HEK293 (cell line): ENCODE measurements around the gene SLC15A2.
"Not testable (repeated sequence)": the region's sequence is repeated elsewhere in the genome, so short reads cannot be mapped to it uniquely, and the experiment has no call there.

Experiments
- CTCF ChIA-PET: fragments of 350-600 bp; formaldehyde crosslinking; extraction: SDS; loops from one replicate; lab custom pipeline; 2021; ENCODE audit warnings: antibody characterized with exemption; lab: Yijun Ruan, JAX
- POLR2A ChIA-PET: fragments of 300-600 bp; formaldehyde crosslinking; extraction: SDS; loops from one replicate; lab custom pipeline; 2020; ENCODE audit warnings: antibody characterized with exemption, inconsistent platforms; lab: Yijun Ruan, JAX
- H3K27ac ChIP-seq: fragments of 200-500 bp; sonication (Bioruptor generic); 2 replicates; pipeline ENCODE4 v1.5.1; 2014; ENCODE audit warnings: low read depth, low read length, control low read depth, inconsistent platforms; ENCODE audit errors: extremely low read depth
- H3K36me3 ChIP-seq, 2 experiments: fragments of 200-500 bp in 1 of 2; sonication (Bioruptor generic) in 1 of 2; 1 replicate in 1 of 2; 2 replicates in 1 of 2; pipeline ENCODE4 v1.5.1; 2014 to 2017; ENCODE audit warnings: inconsistent platforms in 2 of 2, low read length in 2 of 2; ENCODE audit not compliant: control insufficient read depth in 2 of 2, insufficient read depth in 1 of 2
- H3K4me1 ChIP-seq: fragments of 200-500 bp; sonication (Bioruptor generic); 2 replicates; pipeline ENCODE4 v1.5.1; 2014; ENCODE audit warnings: mild to moderate bottlenecking, low read length, inconsistent platforms; ENCODE audit not compliant: control insufficient read depth, insufficient read depth
- H3K4me3 ChIP-seq: 2 replicates; pipeline ENCODE4 v1.5.1; 2011; ENCODE audit warnings: low read depth, mild to moderate bottlenecking, control low read depth, low read length, moderate library complexity
- H3K9me3 ChIP-seq: fragments of 200-500 bp; sonication (Bioruptor generic); 2 replicates; pipeline ENCODE4 v1.5.1; 2014; ENCODE audit warnings: low read depth, low read length, inconsistent platforms; ENCODE audit not compliant: control insufficient read depth, insufficient read depth
- ATF2 ChIP-seq: fragments of 450-650 bp; formaldehyde crosslinking; IDR thresholded peaks from 2 replicates; pipeline ENCODE4 v1.5.1; 2016; ENCODE audit warnings: missing biosample characterization, missing genetic modification characterization, low read depth
- FEZF1 ChIP-seq: fragments of 450-650 bp; formaldehyde crosslinking; IDR thresholded peaks from 2 replicates; pipeline ENCODE4 v1.5.1; 2016; ENCODE audit warnings: missing biosample characterization, missing genetic modification characterization
- TSHZ1 ChIP-seq: fragments of 450-650 bp; formaldehyde crosslinking; IDR thresholded peaks from 2 replicates; pipeline ENCODE4 v1.5.1; 2016; ENCODE audit warnings: missing biosample characterization, missing genetic modification characterization, borderline replicate concordance
- ZNF146 ChIP-seq: fragments of 450-650 bp; formaldehyde crosslinking; IDR thresholded peaks from 2 replicates; pipeline ENCODE4 v1.5.1; 2016; ENCODE audit warnings: missing biosample characterization, missing genetic modification characterization
- ZNF549 ChIP-seq: fragments of 450-650 bp; IDR thresholded peaks from 2 replicates; pipeline ENCODE4 v1.5.1; 2018; ENCODE audit warnings: missing biosample characterization, missing genetic modification characterization, mild to moderate bottlenecking, inconsistent platforms, moderate library complexity
- ZNF707 ChIP-seq: fragments of 450-650 bp; formaldehyde crosslinking; IDR thresholded peaks from 2 replicates; pipeline ENCODE4 v1.5.1; 2016; ENCODE audit warnings: missing biosample characterization, missing genetic modification characterization
- ZNF792 ChIP-seq: fragments of 450-650 bp; formaldehyde crosslinking; IDR thresholded peaks from 2 replicates; pipeline ENCODE4 v1.5.1; 2016; ENCODE audit warnings: missing biosample characterization, missing genetic modification characterization
- ZNF830 ChIP-seq: fragments of 450-650 bp; IDR thresholded peaks from 2 replicates; pipeline ENCODE4 v1.5.0; 2018; ENCODE audit warnings: missing biosample characterization, missing genetic modification characterization, low read depth, mild to moderate bottlenecking, moderate library complexity
- TF ChIP-seq, protein P1 (sequence below): fragments of 450-650 bp; formaldehyde crosslinking; conservative IDR thresholded peaks from 2 replicates; pipeline ENCODE4 v1.5.1; 2016; ENCODE audit warnings: low read depth, missing biosample characterization, missing genetic modification characterization
- TF ChIP-seq, protein P2 (sequence below): fragments of 450-650 bp; formaldehyde crosslinking; IDR thresholded peaks from 2 replicates; pipeline ENCODE4 v1.5.1; 2016; ENCODE audit warnings: missing biosample characterization, missing genetic modification characterization

SLC15A2 gene

DNA sequence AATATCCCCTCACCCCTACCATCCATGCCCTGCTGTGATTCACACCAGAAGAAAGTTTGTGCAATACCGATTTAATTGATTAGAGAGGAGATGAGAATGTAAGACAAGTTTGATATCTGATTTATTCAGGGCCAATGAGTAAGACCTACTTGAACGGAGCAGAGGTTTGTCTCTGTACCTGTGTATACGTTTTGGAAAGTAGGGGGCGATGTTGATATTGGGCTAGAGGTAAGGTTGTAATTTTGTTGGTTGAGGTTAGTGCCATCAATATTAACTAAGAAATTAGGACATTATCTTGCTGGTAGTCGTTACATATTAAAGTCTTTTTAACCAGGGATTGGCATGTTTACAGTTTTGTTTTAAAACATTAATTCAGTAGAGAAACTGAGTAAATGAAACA lies 38.6 kb upstream of the SLC15A2 start (continued):
- no peak for TF ChIP-seq TSHZ1 (tag by site-specific recombination)
- TF ChIP-seq, protein P1, sequence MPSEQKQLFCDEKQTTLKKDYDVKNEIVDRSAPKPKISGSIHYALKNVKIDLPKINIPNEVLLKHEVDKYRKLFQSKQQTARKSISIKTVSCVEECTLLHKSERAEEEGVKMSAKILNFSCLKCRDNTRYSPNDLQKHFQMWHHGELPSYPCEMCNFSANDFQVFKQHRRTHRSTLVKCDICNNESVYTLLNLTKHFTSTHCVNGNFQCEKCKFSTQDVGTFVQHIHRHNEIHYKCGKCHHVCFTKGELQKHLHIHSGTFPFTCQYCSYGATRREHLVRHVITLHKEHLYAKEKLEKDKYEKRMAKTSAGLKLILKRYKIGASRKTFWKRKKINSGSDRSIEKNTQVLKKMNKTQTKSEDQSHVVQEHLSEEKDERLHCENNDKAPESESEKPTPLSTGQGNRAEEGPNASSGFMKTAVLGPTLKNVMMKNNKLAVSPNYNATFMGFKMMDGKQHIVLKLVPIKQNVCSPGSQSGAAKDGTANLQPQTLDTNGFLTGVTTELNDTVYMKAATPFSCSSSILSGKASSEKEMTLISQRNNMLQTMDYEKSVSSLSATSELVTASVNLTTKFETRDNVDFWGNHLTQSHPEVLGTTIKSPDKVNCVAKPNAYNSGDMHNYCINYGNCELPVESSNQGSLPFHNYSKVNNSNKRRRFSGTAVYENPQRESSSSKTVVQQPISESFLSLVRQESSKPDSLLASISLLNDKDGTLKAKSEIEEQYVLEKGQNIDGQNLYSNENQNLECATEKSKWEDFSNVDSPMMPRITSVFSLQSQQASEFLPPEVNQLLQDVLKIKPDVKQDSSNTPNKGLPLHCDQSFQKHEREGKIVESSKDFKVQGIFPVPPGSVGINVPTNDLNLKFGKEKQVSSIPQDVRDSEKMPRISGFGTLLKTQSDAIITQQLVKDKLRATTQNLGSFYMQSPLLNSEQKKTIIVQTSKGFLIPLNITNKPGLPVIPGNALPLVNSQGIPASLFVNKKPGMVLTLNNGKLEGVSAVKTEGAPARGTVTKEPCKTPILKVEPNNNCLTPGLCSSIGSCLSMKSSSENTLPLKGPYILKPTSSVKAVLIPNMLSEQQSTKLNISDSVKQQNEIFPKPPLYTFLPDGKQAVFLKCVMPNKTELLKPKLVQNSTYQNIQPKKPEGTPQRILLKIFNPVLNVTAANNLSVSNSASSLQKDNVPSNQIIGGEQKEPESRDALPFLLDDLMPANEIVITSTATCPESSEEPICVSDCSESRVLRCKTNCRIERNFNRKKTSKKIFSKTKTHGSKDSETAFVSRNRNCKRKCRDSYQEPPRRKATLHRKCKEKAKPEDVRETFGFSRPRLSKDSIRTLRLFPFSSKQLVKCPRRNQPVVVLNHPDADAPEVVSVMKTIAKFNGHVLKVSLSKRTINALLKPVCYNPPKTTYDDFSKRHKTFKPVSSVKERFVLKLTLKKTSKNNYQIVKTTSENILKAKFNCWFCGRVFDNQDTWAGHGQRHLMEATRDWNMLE (tag by site-specific recombination), result no peak
- TF ChIP-seq ZNF830 (tag by site-specific recombination), result no peak
- TF ChIP-seq ATF2, result no peak
- no peak for TF ChIP-seq ZNF549 (tag by site-specific recombination)
- TF ChIP-seq, protein P2, sequence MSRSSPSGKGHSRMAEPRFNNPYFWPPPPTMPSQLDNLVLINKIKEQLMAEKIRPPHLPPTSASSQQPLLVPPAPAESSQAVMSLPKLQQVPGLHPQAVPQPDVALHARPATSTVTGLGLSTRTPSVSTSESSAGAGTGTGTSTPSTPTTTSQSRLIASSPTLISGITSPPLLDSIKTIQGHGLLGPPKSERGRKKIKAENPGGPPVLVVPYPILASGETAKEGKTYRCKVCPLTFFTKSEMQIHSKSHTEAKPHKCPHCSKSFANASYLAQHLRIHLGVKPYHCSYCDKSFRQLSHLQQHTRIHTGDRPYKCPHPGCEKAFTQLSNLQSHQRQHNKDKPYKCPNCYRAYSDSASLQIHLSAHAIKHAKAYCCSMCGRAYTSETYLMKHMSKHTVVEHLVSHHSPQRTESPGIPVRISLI (tag by site-specific recombination), result no peak
- TF ChIP-seq ZNF792 (tag by site-specific recombination), result no peak
- no peak for TF ChIP-seq FEZF1 (tag by site-specific recombination)
- no peak for TF ChIP-seq ZNF707 (tag by site-specific recombination)

GRCh38 chr3:121857778-121858177 lies 36.4 kb upstream of the SLC15A2 start:
- CTCF ChIA-PET, result interaction anchor here (0.6 kb wide), 1 partner anchor 478 kb away, joined by 3 read pairs; no protein-coding TSS in a partner anchor
- H3K27ac ChIP-seq, H3K9me3 ChIP-seq, H3K4me3 ChIP-seq, H3K36me3 ChIP-seq, H3K4me1 ChIP-seq, POLR2A ChIA-PET: not testable (repeated sequence)
- TF ChIP-seq ZNF146 (tag by site-specific recombination), result peak; percentile 52; the same call in 1 of the 2 replicates

GRCh38 chr3:121863247-121863646 lies 31.0 kb upstream of the SLC15A2 start:
- H3K27ac ChIP-seq, H3K4me1 ChIP-seq, POLR2A ChIA-PET, CTCF ChIA-PET, H3K4me3 ChIP-seq, H3K36me3 ChIP-seq, H3K9me3 ChIP-seq: not testable (repeated sequence)
